GM18502 (cell line): ENCODE data around the gene SH3BP1.

Source experiments
- ATAC-seq: cut with Tn5 transposase; IDR thresholded peaks from one replicate; pipeline ENCODE4 v1.9.1; 2021; ENCODE audit warnings: mild to moderate bottlenecking; ENCODE audit not compliant: unreplicated experiment, poor library complexity

The SH3BP1 gene

GRCh38 chr22:37657590-37658132, 18.2 kb downstream of the SH3BP1 start:
- ATAC-seq = no peak

GRCh38 chr22:37658133-37659065, 18.9 kb downstream of the SH3BP1 start, which contains the start of gene PDXP:
TSS of gene PDXP (plus strand) at chr22:37658723. CDS start at chr22:37658783, 60 bp downstream.
- ATAC-seq = peak; percentile 80

DNA sequence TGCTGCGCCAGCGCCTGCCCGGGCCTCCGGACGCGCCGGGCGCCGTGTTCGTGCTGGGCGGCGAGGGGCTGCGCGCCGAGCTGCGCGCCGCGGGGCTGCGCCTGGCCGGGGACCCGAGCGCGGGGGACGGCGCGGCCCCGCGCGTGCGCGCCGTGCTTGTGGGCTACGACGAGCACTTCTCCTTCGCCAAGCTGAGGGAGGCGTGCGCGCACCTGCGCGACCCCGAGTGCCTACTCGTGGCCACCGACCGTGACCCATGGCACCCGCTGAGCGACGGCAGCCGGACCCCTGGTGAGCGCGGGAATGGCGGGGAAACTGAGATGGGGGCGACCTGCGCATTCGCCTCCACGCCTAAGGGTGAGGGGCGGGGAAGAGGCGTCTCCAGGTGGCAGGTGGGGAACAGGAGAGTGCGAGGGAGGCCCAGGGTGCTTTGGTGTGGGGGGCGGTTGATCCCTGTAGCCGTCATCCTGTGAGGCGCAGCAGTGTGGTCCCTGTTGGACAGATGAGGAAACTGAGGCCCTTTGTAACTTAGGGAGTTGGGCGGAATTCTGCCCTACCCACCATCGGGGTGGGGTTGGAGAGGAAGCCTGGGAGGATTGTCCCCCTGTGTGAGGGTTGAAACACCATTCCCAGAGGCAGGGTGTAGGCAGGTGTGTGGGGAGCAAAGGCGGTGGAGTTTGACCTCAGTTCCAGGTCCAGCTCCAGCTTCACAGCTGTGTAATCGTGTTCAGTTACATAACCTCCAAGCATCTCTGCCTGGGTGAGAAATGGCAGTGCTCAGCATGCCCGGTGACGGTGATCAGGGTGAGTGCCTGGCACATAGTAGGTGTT, 19.8 kb downstream of the SH3BP1 start:
- peak; percentile 20 for ATAC-seq

DNA sequence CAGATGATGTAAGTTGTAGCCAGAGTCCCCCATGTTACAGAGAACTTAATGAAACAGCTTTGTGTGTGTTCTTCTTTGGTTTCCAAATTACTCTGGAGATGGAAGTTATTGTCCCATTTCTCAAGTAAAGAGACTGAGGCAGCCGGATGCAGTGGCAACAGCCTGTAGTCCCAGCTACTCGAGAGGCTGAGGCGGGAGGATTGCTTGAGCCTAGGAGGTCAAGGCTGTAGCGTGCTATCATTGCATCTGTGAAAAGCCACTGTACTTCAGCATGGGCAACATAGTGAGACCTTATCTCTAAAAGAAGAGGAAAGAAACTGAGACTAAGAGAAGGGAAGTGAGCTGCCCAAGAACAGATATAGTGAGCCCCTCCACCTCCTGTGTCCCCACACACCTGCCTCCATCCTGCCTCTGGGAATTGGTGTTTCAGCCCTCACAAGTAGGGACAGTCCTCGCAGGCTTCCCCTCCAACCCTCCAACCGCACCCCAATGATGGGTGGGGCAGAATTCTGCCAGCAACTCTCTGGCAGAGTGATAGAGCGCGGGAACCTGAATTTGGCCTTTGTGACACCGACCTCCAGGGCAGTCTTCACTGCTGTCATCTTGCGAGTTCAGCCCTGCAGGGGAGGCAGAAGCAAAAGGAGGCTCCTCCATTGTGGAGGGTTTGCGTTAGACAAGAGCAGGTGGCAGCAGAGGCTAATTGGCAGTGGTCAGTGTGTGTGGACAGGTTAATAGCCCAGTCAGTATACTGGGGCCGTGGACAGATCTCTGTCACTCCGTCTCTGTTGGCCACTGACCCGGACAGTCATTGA, 20.6 kb downstream of the SH3BP1 start:
- ATAC-seq = no peak

DNA sequence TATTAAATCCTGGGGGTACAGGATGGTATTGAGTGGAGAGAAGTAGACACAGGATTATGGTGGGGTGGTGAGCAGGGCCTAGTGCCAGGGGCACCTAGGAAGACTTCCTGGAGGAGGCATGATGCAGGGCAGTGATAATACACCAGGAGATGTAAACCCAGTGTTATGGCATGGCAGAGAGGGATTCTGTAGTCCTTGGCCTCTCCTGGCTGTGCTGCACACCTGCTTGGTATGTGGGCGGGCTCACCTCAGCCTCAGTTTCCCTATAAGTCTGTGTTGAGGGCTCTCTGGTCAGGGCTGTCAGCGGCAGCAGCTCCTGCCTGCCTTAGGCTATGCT, 21.2 kb downstream of the SH3BP1 start:
- no peak for ATAC-seq

DNA sequence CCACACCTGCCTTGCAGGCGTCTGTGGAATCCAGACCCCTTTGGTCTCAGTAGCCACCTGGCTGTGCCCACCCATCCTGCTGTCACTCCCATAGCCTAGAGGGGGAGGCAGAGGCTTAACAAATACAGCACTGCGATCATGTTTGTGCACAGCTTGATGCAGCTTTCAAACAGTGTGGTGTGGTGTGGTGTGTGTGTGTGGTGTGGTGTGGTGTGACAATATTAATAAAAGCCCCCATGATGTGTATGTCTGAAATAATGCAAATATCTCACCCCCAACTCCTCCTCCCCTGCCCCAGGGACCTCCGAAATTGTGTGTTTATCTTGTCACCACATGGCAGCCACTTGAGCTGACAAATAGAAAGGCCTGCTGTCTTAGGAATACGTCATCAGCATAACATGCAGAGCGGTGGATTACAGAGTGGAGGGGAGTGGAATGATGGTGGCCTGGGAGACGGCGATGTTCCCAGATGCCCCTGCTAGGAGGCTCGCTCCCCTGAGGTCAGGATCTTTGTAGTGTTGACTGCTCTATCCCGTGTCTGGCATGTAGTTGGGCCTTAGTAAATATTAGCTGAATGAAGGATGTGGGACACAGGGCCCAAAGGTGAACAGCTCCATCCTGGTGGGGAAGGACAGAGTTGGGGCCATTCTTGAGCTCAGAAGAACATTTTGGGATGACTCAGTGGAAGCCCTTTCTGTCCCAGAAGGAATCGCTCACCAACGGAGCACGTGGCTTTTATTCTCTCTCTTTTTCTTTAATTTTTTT, 21.9 kb downstream of the SH3BP1 start:
- no peak for ATAC-seq

GRCh38 chr22:37662039-37662438, 22.6 kb downstream of the SH3BP1 start:
- ATAC-seq = no peak

DNA sequence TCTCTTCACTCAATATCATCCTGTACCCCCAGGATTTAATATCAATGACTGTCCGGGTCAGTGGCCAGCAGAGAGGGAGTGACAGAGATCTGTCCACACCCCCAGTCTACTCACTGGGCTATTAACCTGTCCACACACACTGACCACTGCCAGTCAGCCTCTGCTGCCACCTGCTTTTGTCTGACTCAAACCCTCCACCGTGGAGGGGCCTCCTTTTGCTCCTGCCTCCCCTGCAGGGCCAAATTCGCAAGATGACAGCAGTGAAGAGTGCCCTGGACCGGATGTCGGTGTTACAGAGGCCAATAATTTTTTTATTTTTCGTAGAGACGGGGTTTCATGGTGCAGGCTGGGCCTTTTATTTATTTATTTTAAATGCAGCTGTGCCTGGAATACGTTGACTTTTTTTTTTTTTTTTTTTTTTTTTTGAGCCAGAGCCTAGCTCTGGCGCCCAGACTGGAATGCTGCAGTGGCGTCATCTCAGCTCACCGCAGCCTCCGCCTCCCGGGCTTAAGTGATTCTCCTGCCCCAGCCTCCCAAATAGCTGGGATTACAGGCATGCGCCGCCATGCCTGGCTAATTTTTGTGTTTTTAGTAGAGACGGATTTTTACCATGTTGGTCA, 24.2 kb downstream of the SH3BP1 start:
- no peak for ATAC-seq

DNA sequence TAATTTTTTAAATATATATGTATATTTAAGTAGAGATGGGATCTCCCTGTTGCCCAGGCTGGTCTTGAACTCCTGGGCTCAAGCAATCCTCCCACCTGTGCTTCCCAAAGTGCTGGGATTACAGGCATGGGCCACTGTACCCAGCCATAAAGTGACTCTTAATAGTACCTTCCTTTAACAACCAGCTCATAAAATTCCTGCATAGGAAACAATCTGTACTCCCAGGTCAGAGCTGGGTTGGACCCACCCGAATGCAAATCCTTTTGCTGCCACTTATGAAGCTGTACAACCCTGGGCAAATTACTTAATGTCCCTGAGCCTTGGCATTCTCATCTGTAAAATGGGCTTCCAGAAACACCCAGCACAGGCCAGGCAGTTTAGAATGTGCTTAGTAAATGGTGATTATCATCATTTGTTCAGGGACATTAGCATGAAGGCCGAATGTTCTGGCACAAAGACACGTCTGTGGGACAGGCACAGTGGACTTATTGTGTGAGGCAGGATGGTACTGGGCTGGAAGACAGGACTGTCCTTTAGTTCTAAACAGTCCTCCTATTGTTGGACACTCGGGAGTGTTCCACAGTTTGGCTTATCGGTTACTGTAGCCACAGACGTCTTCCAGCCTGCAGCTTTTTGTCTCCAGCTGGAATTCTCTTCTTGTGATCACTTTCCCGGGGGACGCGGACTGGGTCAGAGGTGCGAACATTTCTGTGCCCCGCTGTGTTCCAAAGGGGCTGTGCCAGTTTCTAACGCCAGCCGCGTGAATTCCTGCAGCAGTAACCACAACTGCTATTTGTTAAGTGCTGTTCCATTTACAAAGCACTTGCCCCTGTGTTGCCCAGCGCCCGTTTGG, 25.0 kb downstream of the SH3BP1 start:
- no peak for ATAC-seq

GRCh38 chr22:37665487-37665886, 26.0 kb downstream of the SH3BP1 start:
- ATAC-seq = no peak

- ATAC-seq = no peak
Observed at GRCh38 chr22:37669586-37669985, 30.1 kb downstream of the SH3BP1 start.

DNA sequence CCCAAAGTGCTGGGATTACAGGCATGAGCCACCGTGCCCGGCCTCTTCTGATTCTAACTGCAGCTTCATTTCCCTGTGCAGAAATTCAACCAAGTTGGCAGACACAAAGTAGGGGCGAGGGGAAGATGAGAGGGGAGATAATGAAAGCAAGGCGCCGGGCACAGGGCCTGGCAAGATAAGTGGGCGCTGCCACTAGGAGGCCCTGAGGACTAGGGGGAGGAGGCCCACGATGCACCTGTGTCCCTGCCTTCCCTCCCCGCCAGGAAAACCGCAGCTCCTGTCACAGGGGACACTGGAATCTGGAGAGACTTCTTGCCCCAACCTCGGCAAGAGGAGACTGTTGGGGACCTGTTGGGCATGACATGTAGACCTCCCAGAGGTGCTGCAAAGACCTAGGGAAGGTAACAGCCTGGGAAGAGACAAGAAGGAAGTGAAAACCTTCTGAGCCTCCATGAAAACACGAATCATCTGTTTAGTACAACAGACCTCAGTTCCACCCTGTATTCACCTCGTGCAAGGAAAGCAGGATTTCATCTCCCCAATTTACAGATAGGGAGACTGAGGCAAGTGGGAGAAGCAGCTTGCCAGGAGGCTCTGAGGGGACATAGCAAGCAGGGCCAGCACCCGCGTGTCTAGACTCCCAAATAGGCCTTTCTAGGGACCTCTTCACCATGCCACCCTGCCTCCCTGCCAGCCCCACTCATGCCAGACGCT, 32.9 kb downstream of the SH3BP1 start:
- ATAC-seq = no peak

DNA sequence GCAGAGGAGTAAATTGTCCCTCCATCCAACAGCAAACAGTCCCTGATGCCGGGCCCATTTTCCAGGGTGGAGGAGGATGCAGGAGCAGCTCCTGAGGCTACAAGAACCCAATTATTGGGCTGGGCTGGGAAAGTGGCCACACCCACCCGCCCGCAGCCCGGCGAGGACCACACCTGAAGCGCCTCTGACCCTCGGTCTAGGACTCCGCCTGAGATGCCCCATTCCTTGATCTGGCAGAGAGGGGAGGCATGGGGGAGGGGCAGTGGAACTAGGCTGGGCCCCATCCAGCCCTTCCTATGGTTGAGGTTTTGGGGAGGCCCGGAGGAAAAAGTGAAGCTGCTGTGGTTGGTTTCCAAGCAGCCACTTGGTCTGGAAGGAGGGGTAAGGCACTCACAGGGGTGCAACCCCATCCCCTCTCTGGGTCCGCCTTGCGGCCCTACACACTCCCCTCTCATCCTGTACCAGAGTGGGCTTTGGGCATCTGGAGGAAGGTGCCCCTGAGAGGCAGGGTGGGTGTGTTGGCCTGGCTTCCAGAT, 33.5 kb downstream of the SH3BP1 start:
- ATAC-seq = no peak

DNA sequence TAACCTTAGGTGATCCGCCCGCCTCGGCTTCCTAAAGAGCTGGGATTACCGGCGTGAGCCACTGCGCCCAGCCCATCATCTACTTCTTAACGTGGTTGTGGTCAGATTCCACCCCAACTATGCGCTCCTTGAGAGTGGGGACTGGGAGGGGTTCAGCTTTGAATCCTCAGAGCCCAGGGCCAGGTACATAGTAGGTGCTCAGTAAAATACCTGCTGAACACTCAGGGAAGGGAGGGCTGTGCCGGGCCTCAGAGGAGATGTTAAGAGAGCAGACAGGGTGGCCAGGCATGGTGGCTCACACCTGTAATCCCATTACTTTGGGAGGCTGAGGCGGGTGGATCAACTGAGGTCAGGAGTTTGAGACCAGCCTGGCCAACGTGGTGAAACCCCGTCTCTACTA, 34.8 kb downstream of the SH3BP1 start:
- ATAC-seq = no peak

GRCh38 chr22:37674951-37675929, 35.8 kb downstream of the SH3BP1 start, which contains the start of gene LGALS1:
TSS of gene LGALS1 (plus strand) at chr22:37675636. CDS start at chr22:37675703, 67 bp downstream.
- peak; percentile 52 for ATAC-seq
